Suppressor macrophage (primary cell): ENCODE measurements around the gene RFC3.
"Not testable (repeated sequence)": the region's sequence is repeated elsewhere in the genome, so short reads cannot be mapped to it uniquely, and the experiment has no call there.

Source experiments
- DNase-seq, 4 experiments: peaks; one replicate each; pipeline ENCODE4 v3.0.0-alpha.2; 2020 to 2022
- total RNA-seq, 17 experiments: gene quantifications; one replicate each; lab custom pipeline; 2026; ENCODE audit warnings: mixed read lengths in 6 of 17, inconsistent platforms in 3 of 17; lab: John Stamatoyannopoulos, UW

RFC3 gene
- total RNA-seq: 2.1 to 28.3 (median 13.6) reads per million in 17 experiments

- peak; percentile 97 to 99 (median 98) for DNase-seq
Measured at GRCh38 chr13:33817901-33818706, at the start of gene RFC3. Gene RFC3, plus strand, starts transcription at chr13:33818149. Its CDS starts 30 bp downstream, at chr13:33818179.

DNA sequence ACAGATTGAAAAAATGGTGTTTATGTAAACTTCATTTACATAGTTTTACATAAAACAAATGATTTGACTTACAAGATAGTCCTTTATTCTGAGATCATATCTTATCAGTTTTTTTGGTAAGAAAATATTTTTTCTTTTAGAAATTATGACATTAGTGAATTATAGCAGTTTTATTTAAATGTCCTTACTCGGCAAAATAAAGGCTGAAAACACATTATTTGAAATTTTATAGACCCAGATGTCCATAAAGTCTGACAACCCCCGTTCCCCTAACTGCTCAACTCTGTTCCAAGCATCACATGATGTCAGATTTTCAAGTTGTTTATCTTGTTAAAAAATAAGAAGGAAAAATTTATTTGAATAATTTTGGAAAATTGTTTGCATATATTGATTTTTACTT lies 46.7 kb upstream of the RFC3 start:
- DNase-seq: no peak

GRCh38 chr13:33773790-33774462 lies 44.0 kb upstream of the RFC3 start:
- DNase-seq: no peak

DNA sequence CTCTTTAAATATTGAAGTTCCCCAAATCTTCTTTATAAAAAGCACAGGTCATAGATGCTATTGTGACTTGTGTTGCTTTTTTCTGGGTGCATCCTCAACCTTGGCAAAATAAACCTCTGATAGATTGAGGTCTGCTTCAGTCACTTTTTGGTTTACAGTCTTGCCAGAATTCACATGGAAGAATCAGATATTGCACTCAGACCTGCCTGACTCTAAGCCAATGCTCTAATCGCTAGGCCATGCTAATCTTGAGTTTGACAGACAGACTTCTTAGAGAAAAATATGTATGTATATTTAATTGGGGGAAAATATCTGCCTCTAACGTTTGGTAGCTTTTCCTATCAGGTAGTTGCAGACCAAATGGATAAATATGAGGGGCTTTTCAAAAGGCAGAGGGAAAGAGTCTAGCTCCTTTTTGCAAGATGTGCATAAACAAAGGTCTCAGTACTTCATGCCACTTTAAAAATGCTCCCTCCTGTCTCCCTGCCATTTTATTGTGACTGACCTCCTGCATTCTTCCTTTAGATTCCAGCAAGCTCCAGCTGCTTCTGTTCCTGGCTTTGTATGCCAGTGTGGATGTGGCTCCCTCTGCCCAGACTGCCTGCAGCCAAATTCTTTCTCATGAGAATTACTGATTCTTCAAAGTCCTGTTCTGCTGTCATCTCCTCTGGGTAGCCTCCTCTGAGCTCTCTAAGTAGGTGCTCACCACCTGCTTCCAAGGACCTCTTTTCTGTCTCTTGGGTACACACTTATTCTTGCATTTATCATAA lies 42.4 kb upstream of the RFC3 start:
- no peak for DNase-seq

DNA sequence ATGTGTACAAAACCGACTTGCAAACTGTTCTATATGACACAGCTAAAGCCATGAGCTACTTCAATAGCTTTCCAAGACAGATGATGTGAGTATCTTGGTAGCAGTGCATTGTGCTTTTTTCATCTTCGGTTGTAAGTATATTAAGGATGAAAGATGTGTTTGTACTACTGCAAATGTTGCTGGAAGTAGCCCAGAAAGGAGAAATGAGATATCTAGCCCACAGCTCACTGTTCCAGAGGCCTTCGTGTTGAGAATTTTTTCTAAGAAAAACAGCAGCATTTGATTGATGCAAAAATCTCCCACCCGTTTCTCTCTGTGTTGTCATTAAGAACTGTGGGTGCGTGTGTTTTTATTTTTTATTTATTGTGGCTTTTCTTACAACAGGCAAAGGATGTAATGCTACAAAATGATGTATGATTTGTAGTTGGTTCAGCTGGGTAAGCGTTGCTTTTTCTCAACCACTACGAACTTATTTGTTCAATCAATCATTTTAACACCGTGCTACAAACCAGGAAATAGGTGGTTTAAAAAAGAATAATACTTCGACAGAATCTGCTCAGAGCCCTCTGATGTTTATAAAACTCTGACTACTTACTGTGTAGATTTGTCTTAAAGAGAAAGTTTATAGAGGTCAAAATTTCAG lies 41.6 kb upstream of the RFC3 start:
- DNase-seq: no peak

- DNase-seq: no peak
Measured at GRCh38 chr13:33782631-33783030, 35.3 kb upstream of the RFC3 start.

DNA sequence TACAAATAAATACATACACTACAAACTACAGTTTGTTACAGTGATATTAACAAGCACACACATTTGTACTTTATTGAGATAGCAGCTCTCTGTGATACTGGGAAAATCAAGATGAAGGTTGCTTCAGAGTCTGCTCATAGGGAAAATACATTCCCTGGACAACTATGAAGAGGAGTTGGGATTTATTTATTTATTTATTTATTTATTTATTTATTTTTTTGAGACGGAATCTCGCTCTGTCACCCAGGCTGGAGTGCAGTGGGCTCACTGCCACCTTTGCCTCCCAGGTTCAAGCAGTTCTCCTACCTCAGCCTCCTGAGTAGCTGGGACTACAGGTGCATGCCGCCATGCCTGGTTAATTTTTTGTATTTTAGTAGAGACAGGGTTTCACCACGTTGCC lies 34.7 kb upstream of the RFC3 start:
- DNase-seq: not testable (repeated sequence)

- no peak for DNase-seq
Measured at GRCh38 chr13:33784738-33785137, 33.2 kb upstream of the RFC3 start.

GRCh38 chr13:33785384-33785783 lies 32.6 kb upstream of the RFC3 start:
- DNase-seq: no peak

DNA sequence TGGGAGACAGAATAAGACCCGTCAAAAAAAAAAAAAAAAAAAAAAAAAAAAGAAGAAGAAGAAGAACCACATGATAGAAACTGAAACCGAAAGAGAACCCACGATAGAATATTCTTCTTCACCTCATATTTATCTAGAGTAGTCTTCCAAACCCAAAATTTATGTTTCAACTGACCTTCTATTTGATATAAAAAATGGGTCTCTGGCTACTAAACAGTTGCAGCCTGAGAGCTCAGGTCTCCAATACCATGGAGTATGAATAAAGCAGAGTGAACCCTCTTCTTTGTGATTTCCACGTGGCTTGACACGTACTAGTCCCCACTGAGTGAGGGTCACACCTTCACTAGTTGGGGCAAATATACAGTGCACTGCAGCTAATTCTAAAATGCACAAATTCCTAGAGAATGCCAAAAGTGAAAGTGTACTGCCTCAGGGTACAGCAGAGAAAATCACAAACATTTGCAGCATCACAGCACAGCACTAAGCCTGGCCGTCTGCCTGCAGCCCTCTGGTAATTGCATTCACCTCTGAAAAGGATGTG lies 30.8 kb upstream of the RFC3 start:
- DNase-seq: peak in 2 of 4 experiments; percentile 6 to 55

DNA sequence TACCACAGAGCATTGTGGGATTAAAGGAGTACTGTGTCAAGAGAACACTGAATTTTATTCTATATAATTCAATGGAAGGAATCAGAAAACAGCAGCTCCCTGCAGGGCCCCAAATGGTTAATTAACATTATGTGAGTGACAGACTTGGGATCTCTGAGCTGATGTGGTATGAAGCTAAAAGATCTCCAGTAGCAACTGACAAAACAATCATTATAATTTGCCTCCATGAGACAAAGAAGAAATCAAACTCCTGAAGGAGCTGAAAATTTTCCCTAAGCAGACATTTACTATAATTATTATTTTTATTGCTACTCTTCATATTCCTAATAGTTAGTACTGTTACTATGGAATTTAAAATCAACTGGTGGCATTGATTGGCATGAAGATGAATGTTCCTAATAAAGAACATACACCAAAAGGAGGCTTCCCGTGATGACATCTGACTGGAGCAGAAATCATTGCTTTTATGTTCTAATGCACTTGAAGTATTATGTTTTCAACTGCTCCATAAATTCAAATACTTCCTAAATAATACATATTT lies 28.8 kb upstream of the RFC3 start:
- no peak for DNase-seq

GRCh38 chr13:33789739-33790138 lies 28.2 kb upstream of the RFC3 start:
- no peak for DNase-seq

GRCh38 chr13:33793726-33794125 lies 24.2 kb upstream of the RFC3 start:
- no peak for DNase-seq

- peak in 2 of 4 experiments; percentile 9 to 11 for DNase-seq
Measured at GRCh38 chr13:33794576-33794975, 23.4 kb upstream of the RFC3 start.

DNA sequence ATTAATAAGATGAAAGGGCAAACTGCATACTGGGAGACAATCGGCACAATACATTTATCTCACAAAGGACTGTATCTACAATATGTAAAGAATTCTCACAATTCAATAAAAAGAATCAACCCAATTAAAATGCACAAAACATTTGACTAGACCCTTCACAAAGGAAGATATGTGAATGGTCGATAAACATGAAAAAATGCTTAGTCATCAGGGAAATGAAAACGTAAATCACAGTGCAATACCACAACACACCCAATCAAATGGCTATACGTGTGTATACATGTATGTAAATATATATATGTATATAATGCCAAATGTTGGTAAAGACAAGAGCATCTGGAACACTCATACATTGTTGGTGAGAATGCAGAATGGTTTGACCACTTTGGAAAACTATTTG lies 21.9 kb upstream of the RFC3 start:
- no peak for DNase-seq

DNA sequence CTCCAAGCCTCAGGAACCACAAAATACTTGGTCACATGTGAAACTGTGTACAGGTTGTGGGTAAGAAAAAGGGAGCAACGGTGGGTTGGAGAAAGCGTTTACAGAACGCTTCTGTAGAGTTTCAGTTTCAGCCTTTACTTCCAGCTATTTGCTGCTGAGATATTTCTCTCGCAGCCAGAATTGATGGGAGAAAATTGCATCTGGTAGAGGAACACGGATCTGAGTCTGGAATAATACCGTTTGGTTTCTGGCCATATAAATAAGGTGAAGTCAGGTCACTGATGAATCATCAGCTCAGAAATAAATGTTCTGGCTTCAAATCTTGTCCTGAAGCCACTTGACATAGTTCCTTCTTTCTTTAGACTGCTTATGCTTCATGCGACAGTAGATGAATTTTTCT lies 20.3 kb upstream of the RFC3 start:
- DNase-seq: peak; percentile 20 to 71 (median 50)

GRCh38 chr13:33798023-33798422 lies 19.9 kb upstream of the RFC3 start:
- DNase-seq: peak in 2 of 4 experiments; percentile 41 to 48

GRCh38 chr13:33799950-33800592 lies 17.9 kb upstream of the RFC3 start:
- peak in 3 of 4 experiments; percentile 9 to 52 (median 26) for DNase-seq

DNA sequence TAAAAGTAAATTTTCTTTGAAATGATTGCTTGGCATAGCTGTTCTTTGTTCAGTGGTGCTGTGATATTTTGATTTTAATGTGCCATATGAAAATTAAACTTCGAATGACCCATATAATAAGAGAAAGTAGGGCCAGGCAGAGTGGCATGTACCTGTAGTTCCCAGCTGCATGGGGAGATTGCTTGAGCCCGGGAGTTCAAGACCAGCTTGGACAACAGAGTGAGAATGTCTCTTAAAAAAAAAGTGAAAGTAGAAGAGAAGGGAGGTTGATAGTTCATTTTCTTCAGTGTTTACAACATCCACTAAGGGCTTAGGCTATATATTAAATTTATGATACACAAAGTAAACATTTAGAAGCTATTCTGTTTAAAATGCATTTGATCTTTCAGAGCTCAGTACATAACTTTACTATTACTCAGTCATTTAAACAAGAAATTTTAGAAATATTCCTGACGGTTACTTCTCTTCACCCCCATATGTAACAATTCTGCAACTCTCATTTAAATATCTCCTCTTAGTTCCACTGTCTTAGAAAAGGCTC lies 17.2 kb upstream of the RFC3 start:
- DNase-seq: no peak

- no peak for DNase-seq
Measured at GRCh38 chr13:33806470-33807248, 11.3 kb upstream of the RFC3 start.
